Fibroblast of lung (primary cell): ENCODE results near the gene CHCHD5.

Experiments used
- CTCF ChIP-seq, 2 donors: IDR thresholded peaks in 1 of 2; conservative IDR thresholded peaks in 1 of 2; 1 replicate in 1 of 2; 2 replicates in 1 of 2; pipeline ENCODE4 v1.5.1; 2011 to 2012; ENCODE audit warnings: low read length in 2 of 2, control low read depth in 1 of 2, inconsistent platforms in 1 of 2, low read depth in 1 of 2, mild to moderate bottlenecking in 1 of 2
- EZH2 ChIP-seq: IDR thresholded peaks from 2 replicates; pipeline ENCODE4 v1.5.1; 2012; ENCODE audit warnings: low read length, control low read depth, mild to moderate bottlenecking; ENCODE audit errors: missing control alignments

- TF ChIP-seq CTCF (conservative IDR thresholded peaks at IDR 0.05 in 1 of 2, IDR thresholded peaks at IDR 0.05 in 1 of 2; ENCODE audit: low read depth in 1 of 2, low read length in 2 of 2) (no peak), EZH2 (no peak)
These were observed 42.9 kb downstream of the CHCHD5 start for GRCh38 chr2:112627060-112628040.
